ENCODE results near the gene RAB31. TPM values are rescaled to one million over a fixed set of nuclear protein-coding genes. Genes with fewer than 3 reads are reported as not detected.

Gene RAB31
- total and polyA plus RNA-seq, 5 donors: 9.1 to 42.3 (median 24.3) TPM

- intact Hi-C loops (cut with DNase I): no loop called here
- no peaks in the 10 kb centered on the region for H3K9me3 ChIP-seq (ENCODE audit: control insufficient read depth, low read length)
- DNase-seq (no peak), ATAC-seq (no peak)
- no peaks in the 10 kb centered on the region for H3K27me3 ChIP-seq (ENCODE audit: control insufficient read depth, insufficient read depth)
- 93% methylated on average over 17 of the region's 17 CpGs for WGBS
- H3K27ac ChIP-seq (ENCODE audit: low read length): no peak overlapping the region
- no peaks in the 10 kb centered on the region for H3K4me1 ChIP-seq (ENCODE audit: control insufficient read depth, insufficient read depth, low read length)
- no peak overlapping the region for H3K4me3 ChIP-seq (ENCODE audit: low read length)
These were observed 29.0 kb upstream of the RAB31 start for GRCh38 chr18:9679125-9679524.

- ATAC-seq: no peak
- intact Hi-C loops (cut with DNase I): loop anchor here in 1 of 4 donors (10.0 kb wide), 1 partner anchor 84 kb away; no protein-coding TSS in a partner anchor
- 56% methylated on average over 1 of the region's 1 CpG for WGBS
- Histone ChIP-seq H3K9me3 (ENCODE audit: control insufficient read depth, low read length) (no peaks in the 10 kb centered on the region), H3K27me3 (ENCODE audit: control insufficient read depth, insufficient read depth) (no peaks in the 10 kb centered on the region), H3K4me3 (ENCODE audit: low read length) (no peak overlapping the region), H3K4me1 (ENCODE audit: control insufficient read depth, insufficient read depth, low read length) (peaks cover 2% of the 10 kb centered on the region), H3K27ac (ENCODE audit: low read length) (no peak overlapping the region)
- DNase-seq: no peak
These were observed 26.9 kb upstream of the RAB31 start for GRCh38 chr18:9681217-9681616.

- intact Hi-C loops (cut with DNase I): loop anchor here in 1 of 4 donors (10.0 kb wide), 1 partner anchor 82 kb away; no protein-coding TSS in a partner anchor
- DNase-seq: no peak
- no peak overlapping the region for H3K27ac ChIP-seq (ENCODE audit: low read length)
- H3K4me1 ChIP-seq (ENCODE audit: control insufficient read depth, insufficient read depth, low read length): peaks cover 2% of the 10 kb centered on the region
- H3K4me3 ChIP-seq (ENCODE audit: low read length): no peak overlapping the region
- H3K27me3 ChIP-seq (ENCODE audit: control insufficient read depth, insufficient read depth): no peaks in the 10 kb centered on the region
- H3K9me3 ChIP-seq (ENCODE audit: control insufficient read depth, low read length): no peaks in the 10 kb centered on the region
- WGBS: 97% methylated on average over 1 of the region's 1 CpG
- ATAC-seq: no peak
These were observed 25.5 kb upstream of the RAB31 start for GRCh38 chr18:9682572-9682971.

GRCh38 chr18:9683418-9684396 is 24.4 kb upstream of the RAB31 start:
- Histone ChIP-seq H3K4me3 (ENCODE audit: low read length) (no peak overlapping the region), H3K4me1 (ENCODE audit: control insufficient read depth, insufficient read depth, low read length) (peaks cover 2% of the 10 kb centered on the region), H3K27me3 (ENCODE audit: control insufficient read depth, insufficient read depth) (no peaks in the 10 kb centered on the region), H3K27ac (ENCODE audit: low read length) (peak overlapping the region; percentile 3), H3K9me3 (ENCODE audit: control insufficient read depth, low read length) (no peaks in the 10 kb centered on the region)
- 68% methylated on average over 9 of the region's 9 CpGs for WGBS
- intact Hi-C loops (cut with DNase I): loop anchor here in 1 of 4 donors (10.0 kb wide), 1 partner anchor 81 kb away; no protein-coding TSS in a partner anchor
- peak; percentile 84 to 87 for ATAC-seq
- peak in 1 of 3 donors; percentile 61 for DNase-seq

- WGBS: 33% methylated on average over 9 of the region's 9 CpGs
- ATAC-seq (peak; percentile 87 to 90), DNase-seq (peak; percentile 68 to 80 (median 78))
- Histone ChIP-seq H3K27ac (ENCODE audit: low read length) (peak overlapping the region; percentile 85), H3K4me1 (ENCODE audit: control insufficient read depth, insufficient read depth, low read length) (peaks cover 2% of the 10 kb centered on the region), H3K27me3 (ENCODE audit: control insufficient read depth, insufficient read depth) (no peaks in the 10 kb centered on the region), H3K4me3 (ENCODE audit: low read length) (no peak overlapping the region), H3K9me3 (ENCODE audit: control insufficient read depth, low read length) (no peaks in the 10 kb centered on the region)
- intact Hi-C loops (cut with DNase I): loop anchor here in 1 of 4 donors (10.0 kb wide), 1 partner anchor 80 kb away; no protein-coding TSS in a partner anchor
These were observed 23.1 kb upstream of the RAB31 start for GRCh38 chr18:9684881-9685614.

- H3K9me3 ChIP-seq (ENCODE audit: control insufficient read depth, low read length): no peaks in the 10 kb centered on the region
- DNase-seq (no peak), ATAC-seq (no peak)
- WGBS: 65% methylated on average over 4 of the region's 4 CpGs
- H3K27ac ChIP-seq (ENCODE audit: low read length): peak overlapping the region; percentile 85
- intact Hi-C loops (cut with DNase I): loop anchor here in 1 of 4 donors (10.0 kb wide), 1 partner anchor 79 kb away; no protein-coding TSS in a partner anchor
- H3K4me3 ChIP-seq (ENCODE audit: low read length): no peak overlapping the region
- no peaks in the 10 kb centered on the region for H3K27me3 ChIP-seq (ENCODE audit: control insufficient read depth, insufficient read depth)
- H3K4me1 ChIP-seq (ENCODE audit: control insufficient read depth, insufficient read depth, low read length): peaks cover 2% of the 10 kb centered on the region
These were observed 22.5 kb upstream of the RAB31 start for GRCh38 chr18:9685615-9685890.

- no peak overlapping the region for H3K4me3 ChIP-seq (ENCODE audit: low read length)
- H3K9me3 ChIP-seq (ENCODE audit: control insufficient read depth, low read length): no peaks in the 10 kb centered on the region
- DNase-seq (no peak), ATAC-seq (no peak)
- no peaks in the 10 kb centered on the region for H3K27me3 ChIP-seq (ENCODE audit: control insufficient read depth, insufficient read depth)
- peaks cover 2% of the 10 kb centered on the region for H3K4me1 ChIP-seq (ENCODE audit: control insufficient read depth, insufficient read depth, low read length)
- H3K27ac ChIP-seq (ENCODE audit: low read length): no peak overlapping the region
- WGBS: 81% methylated on average over 19 of the region's 19 CpGs
- intact Hi-C loops (cut with DNase I): loop anchor here in 1 of 4 donors (10.0 kb wide), 1 partner anchor 77 kb away; no protein-coding TSS in a partner anchor
These were observed 19.9 kb upstream of the RAB31 start for GRCh38 chr18:9688036-9688741.

- Histone ChIP-seq H3K27me3 (ENCODE audit: control insufficient read depth, insufficient read depth) (no peaks in the 10 kb centered on the region), H3K4me3 (ENCODE audit: low read length) (no peak overlapping the region), H3K9me3 (ENCODE audit: control insufficient read depth, low read length) (no peaks in the 10 kb centered on the region), H3K27ac (ENCODE audit: low read length) (no peak overlapping the region), H3K4me1 (ENCODE audit: control insufficient read depth, insufficient read depth, low read length) (peaks cover 2% of the 10 kb centered on the region)
- no peak for ATAC-seq
- no peak for DNase-seq
- 94% methylated on average over 3 of the region's 3 CpGs for WGBS
- intact Hi-C loops (cut with DNase I): loop anchor here in 1 of 4 donors (10.0 kb wide), 1 partner anchor 76 kb away; no protein-coding TSS in a partner anchor
These were observed 18.8 kb upstream of the RAB31 start for GRCh38 chr18:9689253-9689652.

GRCh38 chr18:9690418-9691188 is 17.5 kb upstream of the RAB31 start:
- ATAC-seq: no peak
- Histone ChIP-seq H3K4me1 (ENCODE audit: control insufficient read depth, insufficient read depth, low read length) (no peaks in the 10 kb centered on the region), H3K27me3 (ENCODE audit: control insufficient read depth, insufficient read depth) (no peaks in the 10 kb centered on the region), H3K27ac (ENCODE audit: low read length) (no peak overlapping the region), H3K4me3 (ENCODE audit: low read length) (no peak overlapping the region), H3K9me3 (ENCODE audit: control insufficient read depth, low read length) (no peaks in the 10 kb centered on the region)
- intact Hi-C loops (cut with DNase I): no loop called here
- WGBS: 94% methylated on average over 3 of the region's 3 CpGs
- no peak for DNase-seq

GRCh38 chr18:9691235-9691634 is 16.9 kb upstream of the RAB31 start:
- WGBS: 83% methylated on average over 1 of the region's 1 CpG
- H3K4me3 ChIP-seq (ENCODE audit: low read length): no peak overlapping the region
- intact Hi-C loops (cut with DNase I): no loop called here

More at GRCh38 chr18:9691235-9691634, 16.9 kb upstream of the RAB31 start:
- Histone ChIP-seq H3K4me1 (ENCODE audit: control insufficient read depth, insufficient read depth, low read length) (no peaks in the 10 kb centered on the region), H3K9me3 (ENCODE audit: control insufficient read depth, low read length) (no peaks in the 10 kb centered on the region), H3K27me3 (ENCODE audit: control insufficient read depth, insufficient read depth) (no peaks in the 10 kb centered on the region), H3K27ac (ENCODE audit: low read length) (no peak overlapping the region)
- no peak for DNase-seq
- no peak for ATAC-seq

Measured in right cardiac atrium (tissue), 5 donors.